HG03103 (cell line): Measurements from ENCODE around the gene SHC1.

Experiments
- ATAC-seq: cut with Tn5 transposase; IDR thresholded peaks from one replicate; pipeline ENCODE4 v1.9.1; 2021; ENCODE audit warnings: low read depth; ENCODE audit not compliant: unreplicated experiment

Gene SHC1

DNA sequence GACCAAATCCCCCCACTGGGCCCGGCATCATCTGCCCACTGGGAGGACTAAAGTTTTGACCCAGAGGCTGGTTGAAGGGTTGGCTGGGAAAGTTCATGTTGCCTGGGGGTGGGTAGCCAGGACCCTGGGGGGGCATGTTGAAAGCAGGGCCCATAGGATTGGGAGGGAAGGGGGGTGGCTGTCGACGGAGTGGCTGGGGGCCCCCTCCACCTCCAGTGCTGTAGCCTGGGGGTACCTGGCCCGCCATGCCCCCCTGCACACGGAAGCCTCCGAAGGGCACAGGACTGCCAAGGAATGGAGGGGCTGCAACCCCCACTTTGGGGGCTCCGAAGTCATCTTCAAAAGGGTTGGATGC, 11.1 kb downstream of the SHC1 start:
- ATAC-seq, result no peak

DNA sequence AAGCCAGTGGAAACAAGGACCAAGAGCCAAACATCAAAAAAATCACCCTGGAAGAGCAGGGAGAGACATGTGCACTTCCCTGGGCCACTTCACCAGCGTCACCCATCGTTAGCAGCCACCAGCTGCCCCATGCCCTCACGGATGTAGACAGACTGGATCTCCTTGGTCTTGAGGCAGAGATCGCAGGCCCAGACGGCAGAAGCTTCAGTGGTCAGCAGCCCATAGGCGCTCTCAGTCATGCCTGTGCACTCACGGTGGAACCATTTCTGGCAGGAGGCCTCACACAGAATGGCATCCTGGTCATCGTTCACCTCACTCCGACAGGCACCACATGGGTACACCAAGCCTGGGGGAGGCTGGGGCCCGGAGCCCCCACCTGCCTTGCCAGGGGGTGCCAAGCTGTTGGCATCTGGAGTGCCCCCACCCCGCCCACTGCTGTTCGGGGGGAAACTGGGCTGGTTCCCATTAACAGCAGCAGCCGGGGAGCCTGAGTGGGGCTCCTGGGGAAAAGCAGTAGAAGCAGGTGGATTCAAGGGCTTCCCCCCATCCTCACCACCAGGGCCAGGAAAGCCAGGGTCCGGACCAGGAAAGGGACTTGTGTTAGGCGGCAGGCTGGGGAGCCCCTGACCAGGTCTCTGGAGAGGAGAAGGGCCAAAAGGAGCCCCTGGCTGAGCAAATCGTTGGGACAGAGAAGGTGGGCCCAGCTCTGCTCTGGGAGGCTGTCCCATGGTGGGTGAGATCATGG, 11.7 kb downstream of the SHC1 start:
- ATAC-seq, result no peak

DNA sequence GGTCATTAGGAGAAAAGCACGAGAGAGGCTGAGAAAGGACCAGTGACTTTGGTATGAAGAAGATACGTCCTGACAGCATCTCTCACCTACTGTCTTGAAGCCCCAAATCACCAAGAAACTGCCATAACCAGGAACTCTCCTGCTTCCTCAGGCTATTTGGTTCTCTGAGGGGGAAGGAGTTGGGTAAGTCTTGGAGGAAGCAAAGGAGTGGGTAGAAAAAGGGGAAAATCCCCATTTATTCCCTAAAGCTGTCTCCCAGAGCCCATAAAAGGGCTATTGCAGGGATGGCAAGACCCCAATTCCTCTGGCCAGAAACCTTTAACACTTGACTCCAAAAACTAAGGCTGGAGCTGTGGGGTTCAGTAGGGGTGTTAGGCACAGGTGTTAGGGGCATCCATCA, 12.5 kb downstream of the SHC1 start:
- no peak for ATAC-seq

DNA sequence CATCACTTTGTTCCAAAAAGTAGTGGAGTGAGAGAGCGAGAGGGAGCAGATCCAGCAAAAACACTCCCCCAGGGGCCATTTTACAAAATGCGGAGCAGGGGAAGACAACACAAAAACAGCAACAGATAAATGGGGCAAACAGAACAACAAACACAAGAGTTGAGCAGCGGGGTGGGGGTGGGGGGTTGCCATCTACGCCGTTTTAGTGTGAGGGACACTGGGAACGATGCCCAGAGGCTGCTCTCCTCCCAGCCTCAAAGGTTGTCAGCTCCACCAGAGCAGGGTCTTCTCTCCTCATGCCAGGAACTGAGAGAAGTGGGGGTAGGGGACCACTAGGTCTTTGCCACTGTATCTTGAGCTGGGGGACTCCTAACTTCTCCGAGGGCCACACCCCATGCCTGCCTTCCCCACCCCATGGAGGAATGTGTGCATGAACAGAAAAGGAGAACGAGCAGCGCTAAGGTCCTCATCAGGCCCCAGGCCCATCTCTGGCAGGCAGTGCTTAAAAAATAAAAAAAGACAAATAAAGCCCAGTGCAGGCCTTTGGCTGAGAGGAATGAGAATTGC, 13.4 kb downstream of the SHC1 start:
- ATAC-seq, result no peak

DNA sequence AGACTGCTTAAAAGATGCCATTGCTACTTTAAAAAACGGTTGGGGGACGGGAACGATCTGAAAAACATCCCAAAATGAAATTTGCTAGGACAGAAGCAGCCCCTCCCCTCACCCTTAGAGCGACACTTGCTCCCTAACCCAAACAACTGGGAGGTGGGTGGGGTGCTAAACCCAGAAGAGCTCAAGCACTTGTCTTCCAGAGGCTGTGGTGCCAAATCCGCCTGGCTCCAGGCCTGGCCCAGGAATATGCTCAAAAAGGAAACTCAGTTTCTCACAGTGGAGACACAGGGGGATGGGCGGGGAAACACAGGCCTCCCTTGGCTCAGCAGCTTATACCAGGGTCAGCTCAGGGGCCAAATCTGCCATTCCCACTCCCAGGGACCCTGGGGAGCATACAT, 14.0 kb downstream of the SHC1 start:
- no peak for ATAC-seq

DNA sequence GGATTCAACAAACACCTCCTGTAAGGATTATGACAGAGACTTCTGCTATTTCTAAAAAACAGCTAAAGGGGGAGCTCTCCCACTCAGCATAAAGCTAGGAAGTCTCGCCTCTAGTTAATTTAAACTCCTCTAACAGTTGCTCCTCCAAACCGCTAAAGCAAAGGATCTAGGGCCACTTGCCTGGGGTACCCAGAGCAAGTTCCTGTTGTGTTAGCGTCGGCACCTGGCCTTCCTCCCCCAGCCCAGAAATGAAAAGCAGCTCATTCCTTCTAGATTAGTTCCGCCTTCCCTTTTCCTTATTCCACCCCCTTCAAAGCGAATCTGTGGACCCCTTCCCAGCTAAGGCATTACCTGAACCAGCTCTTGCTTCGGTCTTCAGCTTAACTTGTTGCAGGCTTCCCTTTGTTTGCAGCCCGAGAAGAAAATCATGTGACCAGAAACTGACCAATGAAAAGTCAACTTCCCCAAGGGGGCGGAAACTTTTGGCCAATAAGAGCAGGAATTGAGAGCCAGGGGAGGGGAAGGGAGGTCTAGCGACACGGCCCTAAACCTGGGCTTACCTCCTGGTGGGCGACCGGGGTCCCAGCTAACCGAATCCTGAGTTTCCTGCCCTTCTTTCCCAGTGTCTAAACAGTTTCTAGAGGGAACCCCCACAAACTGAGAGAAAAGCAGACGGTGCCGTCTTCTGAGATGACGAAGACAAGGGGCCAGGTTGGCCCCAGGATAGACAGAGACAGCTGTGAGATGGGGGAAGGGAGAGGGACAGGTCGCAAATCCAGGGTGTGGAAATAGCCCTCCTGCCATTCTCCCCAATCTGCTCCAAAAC, 14.6 kb downstream of the SHC1 start, which contains the start of gene PBXIP1:
Gene PBXIP1, minus strand, starts transcription at position 382 of the 826 bp plus-strand sequence. CDS start 2,378 bp downstream, outside the sequence.
- no peak for ATAC-seq

DNA sequence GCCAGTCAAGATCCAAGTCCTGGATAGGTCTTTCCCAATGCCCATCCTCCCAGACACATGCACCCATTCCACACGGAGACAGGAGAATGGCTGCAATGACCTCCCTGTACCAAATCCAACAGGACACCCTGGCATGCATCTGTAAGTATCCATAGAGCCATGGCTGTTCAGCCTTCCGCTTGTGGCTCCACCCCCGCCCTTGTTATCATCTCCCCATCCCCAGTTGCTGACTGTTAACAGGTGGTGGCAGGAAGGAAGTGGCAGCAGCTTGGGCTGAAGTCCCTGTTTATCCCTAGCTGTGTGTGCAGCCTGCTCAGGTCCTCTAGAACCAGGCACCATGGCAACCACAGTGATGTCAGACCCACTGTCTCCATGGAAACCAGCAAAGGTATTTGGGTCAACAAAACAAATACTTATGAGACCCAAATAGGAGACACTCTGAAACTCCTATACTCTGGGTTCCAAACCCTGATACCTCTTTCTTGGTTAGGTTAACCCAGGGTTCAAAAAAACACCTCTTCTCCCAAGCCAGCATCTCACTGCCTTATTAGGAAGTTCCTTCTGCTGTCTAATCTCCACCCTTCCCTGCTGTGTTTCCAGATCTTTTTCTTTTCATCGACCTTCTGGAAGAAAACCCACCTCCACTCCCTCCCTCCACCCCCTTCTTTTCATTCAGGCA, 15.4 kb downstream of the SHC1 start:
- no peak for ATAC-seq

DNA sequence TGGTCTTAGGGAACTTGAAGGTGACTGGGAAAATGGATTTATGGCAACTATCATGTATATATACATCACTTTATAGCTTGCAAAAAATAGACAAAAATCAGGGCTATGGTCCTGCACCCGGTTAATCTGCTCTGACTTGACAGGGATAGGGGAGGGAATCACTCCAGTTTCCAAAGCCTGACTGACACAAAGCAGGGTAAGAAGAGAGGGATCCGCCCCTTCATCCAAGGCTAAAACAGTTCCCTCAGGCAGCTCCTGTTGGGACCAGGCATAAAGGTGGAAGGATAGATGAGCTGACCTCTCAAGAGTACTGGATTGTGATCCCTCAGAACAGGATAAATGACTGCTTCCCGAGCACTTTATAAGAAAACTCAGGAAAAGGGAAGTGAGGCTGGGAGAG, 16.0 kb downstream of the SHC1 start:
- no peak for ATAC-seq

DNA sequence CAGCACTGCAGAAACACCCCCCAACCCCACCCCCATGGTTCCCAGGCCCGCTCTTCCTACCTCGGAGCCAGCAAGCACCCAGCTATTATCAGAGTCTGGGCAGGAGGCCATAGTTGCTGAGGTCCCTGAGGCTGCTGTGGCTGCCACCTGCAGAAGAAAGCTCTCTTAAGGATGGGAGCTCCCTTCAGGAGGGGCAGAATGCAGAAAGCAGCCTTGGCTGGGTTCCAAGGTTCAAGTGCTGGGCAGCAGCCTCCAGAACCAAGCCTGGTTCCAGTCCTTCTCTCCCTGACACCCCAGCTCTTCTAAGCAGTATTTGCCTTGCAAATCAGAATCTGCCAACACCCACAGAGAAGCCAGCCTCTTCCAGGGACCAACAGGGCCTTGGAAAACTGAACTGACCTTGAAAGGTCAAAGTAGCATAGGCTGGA, 16.9 kb downstream of the SHC1 start:
- no peak for ATAC-seq

DNA sequence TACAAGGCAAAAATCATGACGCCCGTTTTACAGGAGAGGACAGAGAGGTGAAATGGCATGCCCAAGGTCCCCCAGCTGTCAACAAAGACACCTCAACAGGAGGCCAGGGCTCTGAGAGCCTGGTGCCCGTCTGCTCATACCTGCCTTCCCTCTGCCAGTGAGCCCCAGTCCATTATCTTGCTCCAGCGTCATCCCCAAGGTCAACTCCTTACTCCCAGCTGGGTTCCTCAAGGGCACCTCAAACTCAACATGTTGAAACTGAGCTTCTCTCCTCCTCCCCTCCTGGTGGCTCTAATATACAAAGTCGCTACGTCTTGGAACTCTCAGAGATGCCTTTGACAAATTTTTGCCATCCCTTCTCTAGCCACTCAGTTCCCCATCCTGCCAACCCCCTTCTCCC, 17.9 kb downstream of the SHC1 start:
- ATAC-seq, result no peak

DNA sequence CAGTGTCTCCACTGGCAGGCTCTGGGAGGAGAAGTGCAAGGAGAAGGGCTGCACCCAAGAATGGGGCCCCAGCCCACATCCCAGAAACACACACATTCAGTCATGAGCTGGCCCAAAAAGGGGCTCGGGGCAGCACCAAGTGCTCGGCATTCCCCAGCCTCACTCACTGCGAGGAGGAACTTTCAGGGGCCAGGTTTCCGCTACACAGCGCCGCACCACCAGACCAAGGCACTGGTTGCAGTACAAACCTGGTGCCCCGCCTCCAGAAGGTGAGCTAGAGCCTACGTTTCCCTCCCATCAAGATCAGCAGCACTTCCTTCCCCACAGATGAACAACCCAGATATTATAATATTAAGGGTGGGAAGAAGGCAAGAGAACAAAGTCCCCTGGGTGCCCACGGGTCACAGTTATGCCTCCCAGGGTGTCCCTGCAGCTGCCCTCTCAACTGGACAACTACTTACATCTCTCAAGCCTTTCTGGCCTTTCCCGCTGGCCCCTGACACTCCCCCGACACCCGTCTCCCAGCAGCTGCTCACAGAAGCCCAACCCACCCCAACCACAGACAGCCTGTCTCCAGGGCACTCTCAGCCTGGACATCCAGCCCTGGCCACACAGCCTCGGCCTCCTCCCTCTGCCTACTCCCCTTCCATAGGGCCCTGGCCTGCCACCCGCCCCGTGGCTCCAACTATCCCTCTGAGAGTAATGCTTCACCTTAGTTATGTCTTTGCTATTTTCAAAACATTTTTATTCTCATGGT, 18.5 kb downstream of the SHC1 start:
- no peak for ATAC-seq

DNA sequence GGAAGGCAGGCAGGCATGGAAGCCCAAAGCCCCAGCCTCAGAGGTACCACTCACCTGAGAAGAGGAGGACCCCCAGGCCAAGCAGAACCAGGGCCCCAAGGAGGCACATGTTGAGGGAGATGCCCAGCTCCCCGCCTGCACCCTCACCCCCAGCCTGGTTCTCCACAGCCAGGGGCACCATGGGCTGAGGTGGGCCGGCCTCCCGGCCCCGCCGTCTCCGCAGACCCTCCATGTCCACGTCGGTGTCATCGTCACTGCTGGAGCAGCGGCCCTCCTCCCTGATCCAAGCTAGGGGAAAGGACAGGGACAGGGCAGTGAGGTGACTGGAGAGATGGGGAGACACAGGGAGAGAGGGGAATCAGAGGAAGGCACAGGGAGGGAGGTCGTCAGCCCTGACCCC, 22.5 kb downstream of the SHC1 start:
- no peak for ATAC-seq

DNA sequence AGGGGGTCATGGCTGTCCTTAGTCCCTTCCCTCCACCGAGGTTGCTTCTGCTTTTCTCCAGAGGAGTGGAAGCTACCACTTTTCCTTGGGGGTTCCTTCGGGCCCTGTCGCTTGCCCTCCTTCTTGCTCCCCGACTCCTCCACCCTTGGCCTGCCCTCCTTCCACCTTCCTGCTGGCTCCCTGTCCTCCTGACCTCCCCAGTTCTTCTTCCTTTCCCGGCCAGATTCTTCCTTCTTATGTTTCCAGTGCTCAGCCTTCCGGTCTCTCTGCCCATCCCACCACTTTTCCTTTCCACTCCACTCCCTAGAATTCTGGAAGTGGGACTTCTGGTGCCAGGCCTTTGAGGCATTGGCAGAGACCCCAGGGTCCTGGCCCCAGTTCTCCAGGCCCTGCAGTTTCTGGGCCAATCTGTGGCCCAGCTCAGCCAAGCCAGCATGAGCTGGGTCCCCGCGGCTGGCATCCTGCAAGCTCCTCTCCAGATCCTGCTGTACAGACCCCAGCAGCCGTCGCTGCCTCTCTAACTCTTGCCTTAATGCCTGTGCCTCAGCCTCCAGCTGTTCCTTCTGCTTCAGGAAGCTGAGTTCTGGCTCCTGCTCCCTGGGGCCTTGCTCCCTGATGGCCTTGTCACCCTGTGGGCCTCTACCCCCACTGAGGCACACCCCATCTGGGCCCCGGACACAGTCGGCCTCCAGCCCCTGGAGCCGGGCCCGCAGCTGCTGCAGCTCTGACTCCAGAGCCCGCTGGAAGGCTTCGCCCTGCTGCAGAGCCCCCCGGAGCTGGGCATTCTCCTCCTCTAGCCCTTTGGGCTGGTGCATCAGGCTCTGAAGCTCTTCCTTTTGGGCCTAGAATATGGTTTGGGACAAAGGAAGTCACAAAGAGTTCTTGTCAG, 24.3 kb downstream of the SHC1 start:
- no peak for ATAC-seq

DNA sequence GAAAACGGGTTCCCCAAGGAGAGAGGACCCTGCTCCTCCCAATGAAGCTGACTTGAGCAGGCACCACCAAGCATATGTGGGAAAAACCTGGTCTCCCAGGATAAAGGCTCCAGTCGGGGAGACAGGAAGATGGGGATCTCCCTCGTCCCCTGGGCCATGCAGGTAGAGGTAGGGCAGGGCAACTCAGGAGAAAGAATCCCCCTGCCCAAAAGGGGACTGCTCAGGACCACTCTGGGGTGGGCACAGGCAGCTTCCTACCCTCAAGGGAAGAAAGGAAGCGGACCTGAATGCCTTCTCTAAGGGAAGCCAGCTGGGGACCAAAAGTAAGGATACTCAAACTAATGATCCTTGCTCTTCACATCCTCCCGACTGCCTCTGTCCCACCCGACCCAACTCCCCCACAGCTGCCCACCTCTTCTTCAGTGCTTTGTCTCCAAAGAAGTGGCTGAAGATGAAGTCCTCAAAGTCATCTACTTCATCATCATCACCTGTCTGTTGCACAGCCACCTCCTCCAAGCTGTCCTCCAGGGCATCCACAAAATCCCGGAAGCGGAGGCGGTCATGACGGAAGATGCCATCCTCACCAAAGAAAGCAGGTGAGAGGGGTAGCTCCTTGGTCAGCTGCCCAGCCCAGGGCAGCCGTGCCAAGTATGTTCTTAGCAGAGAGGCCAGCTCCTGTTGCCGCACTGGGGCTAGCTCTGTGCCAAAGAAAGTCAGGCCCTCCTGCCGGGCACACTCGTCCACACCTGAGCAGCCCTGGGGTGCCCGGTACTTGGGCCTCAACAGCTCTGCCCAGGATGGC, 25.2 kb downstream of the SHC1 start:
- ATAC-seq, result no peak

DNA sequence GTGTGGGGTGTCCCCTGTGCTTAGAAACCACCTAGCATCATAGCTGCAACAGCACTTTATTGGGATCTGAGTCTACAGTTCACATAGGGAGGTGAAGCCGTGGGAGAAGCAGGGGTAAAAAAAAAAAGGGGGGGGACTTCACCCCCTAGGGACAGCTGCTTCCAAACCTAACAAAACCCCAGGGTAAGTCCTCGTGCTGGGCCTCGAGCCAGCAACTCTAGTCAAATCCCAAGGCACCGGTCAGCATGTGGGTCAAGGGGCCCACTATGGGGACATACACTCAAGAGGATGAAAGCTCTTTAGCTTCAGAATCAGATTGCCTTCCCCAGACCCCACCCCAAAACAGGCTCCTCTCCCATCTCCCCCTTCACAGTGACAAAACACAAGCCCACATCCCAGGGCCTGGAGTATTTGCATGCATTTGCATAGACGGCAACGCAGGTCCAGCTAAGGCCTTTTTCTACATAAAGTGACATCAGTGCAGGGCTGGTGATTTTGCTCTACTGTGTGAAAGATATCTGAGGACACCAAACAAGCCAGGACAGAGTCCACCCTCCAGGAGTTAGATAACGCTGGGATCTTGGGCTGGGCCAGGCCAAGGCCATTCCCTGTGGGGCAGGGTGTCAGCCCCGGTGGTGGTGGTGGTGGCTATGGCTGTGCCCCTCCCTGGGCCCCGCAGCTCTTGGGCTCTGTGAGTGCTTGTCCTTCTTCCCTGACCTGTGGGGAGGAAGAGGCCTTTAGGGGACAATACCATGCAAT, 26.0 kb downstream of the SHC1 start:
- no peak for ATAC-seq

DNA sequence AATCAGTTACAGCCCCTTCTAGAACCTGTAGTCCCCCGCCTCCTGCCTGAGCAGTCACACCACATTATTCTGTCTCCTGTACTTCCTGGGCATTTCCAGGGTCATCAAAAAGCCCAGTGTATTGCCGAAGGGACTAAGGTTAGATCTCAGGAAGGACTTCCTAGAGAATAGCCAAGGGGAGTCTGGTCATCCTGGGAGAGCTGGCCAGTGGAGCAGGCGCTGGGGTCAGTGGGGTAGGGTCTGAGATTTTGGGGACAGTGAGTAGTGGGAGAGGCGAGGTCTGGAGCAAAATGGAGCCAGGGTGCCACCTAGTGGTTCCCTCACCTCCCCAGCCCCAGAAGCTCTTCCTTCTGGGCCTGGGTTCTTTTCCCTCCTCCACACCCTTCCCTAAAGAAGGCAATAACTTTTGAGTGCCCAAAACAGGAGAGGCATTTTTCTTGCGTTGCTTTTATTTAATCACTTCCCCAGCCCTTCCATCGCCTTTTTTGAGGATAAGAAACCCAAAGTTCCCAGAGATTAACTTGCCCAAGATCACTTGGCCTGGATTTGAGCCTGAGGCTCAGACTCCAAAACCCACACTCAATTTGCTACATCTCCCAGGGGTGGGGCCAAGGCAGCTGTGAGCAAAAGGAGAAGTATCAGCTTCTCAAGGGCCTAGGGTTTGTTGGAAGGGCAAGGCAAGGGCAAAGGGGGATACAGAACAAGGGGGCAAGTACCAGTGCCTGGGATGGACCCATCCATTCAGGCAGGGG, 26.7 kb downstream of the SHC1 start:
- no peak for ATAC-seq

DNA sequence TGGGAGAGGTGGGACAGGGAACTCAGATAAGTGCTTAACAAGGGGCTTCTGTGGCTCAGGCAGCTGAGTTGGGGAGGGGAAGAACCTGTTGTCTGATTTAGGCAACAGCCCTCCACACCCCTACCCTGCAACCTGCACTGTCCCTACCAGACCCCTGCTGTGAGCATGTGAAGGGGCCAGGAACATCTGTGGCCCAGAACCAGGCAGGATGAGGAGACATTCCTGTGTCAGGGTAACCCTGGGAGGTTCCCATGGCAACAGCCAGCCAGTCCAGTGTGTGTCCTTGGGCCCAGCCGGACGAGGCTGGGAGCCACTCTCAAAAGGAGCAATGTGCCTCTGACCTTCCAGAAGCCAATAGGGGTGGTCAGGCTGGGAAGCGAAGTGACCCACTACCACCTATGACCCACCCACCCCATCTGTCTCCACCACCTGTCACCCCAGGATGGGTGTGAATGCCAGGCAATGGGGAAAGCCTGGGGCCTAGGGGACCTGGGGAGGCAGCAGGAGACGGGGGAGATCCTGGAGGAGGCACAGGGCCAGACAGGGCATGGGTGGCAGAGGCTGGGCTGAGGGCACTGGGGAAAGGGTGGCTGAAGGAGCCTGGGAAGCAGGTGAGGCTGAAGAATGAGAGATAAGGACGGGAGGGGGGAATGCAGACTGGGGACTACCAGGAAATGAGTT, 29.1 kb downstream of the SHC1 start:
- no peak for ATAC-seq
